CD4-positive, alpha-beta T cell treated with Interleukin-6 at 100 ng/mL for 8 hours (primary cell): Measurements from ENCODE around the gene DLX3.

ENCODE experiments used
- DNase-seq: peaks from one replicate; pipeline ENCODE4 v3.0.0-alpha.2; 2020; ENCODE audit warnings: mixed read lengths, low spot score

DLX3 gene

DNA sequence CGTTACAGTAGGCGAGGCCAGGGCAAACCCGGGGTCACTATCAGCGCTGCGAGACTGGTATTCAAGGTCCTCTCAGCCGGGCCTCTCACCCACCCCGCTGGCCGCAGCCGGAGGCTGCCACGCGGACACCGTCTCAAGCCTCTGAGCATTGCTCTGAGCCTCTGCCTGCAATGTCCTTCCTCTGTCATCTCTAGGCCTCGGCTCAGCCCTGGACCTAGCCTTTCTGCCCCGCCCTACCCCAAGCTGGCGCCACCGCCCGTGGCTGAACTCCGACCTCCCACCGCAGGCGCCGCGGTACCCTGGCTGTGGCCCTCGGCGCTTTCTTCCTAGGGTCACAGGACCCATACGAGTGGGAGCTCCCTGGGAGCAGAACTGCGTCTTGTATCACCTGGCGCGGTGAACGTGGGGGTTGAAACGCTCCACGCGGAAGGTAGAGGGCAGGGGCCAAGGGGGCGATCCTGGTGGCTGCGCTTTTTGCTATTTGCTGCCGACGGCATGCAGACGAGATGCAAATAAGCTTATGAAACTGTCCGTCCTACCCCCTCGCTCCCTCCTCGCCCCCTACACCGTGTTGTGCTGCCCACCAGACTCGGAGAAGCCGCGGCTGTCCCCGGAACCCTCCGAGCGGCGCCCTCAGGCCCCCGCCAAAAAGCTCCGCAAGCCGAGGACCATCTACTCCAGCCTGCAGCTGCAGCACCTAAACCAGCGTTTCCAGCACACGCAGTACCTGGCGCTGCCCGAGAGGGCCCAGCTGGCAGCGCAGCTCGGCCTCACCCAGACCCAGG lies 22.3 kb downstream of the DLX3 start:
- DNase-seq = no peak

DNA sequence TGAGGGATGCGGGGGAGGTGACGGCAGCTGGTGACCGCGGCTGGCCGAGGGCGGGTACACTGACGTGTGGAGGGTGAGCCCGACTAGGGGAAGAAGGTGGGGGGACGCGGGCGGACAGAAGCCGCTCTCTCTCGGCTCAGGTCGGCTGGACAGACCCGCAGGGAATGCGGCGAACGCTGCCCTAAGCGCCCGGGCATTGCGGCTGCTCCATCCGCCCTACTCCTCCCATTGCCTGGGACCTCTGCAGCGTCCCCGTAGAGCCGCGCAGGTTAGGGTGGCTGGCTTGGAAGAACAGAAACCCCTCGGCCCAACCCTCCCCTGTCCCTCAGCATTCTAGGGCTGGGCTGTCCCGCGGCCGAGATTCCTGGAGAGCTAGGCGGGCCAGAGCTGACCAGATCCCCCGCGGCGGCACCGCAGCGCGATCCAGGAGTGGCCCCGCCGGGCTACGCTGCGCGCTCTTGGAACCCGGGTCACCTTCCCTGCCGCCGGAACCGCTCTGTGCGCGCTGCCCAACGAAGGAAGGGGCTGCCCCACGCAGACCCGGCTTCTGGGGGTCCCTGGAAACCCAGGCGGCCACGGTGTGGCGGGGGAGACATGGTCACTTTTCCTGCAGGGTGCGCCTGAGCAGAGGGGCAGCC lies 23.1 kb downstream of the DLX3 start:
- DNase-seq = no peak

DNA sequence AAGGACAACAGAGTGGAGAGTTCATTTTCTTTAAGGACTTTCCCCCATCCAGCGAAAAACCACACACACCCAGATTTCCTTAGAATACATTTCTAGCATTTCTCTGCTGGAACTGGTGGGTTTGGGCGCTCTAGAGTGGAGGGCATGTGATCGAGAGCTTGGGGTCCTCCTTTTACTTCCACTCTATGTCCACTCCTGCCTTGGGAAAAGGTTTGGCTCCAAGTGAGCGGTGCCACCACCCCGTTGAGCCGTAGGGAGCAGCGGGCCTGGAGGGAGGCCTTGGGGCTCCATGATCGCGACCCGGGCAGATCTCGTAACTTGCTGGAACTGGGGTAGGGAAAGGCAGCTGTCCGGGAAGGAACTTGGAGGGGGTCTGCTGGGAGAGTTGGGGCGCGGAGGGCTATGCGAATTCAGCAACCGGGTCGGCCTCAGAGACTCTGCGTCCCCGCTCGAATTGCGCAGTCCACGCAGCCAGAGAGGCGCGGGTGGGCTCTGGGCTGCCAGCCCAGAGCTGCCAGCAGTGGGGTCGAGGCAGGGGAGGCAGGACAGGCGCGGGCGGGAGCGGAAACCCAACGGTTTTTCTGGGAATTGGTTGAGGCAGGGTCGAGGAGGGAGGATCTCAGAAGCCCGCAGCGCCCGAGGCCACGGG lies 23.7 kb downstream of the DLX3 start:
- no peak for DNase-seq

DNA sequence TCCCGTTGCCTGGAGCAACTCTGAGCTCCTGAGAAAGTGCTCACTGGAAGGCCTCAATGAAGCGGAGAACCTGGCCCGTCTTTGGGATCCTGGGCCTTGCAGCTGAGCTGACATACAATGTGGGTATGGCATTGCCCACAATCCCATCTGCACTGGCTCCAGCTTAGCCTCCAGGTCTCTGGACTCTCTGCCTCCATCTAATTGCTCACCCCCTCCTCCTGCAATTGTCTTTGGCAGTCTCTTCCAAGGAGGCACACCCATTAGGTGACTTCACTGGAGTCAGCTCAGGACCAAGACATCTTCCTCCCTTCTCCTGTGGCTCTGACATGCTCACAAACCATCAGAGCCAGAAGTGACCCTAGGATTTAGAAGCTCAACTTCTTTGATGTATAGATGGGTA lies 24.5 kb downstream of the DLX3 start:
- DNase-seq = no peak

DNA sequence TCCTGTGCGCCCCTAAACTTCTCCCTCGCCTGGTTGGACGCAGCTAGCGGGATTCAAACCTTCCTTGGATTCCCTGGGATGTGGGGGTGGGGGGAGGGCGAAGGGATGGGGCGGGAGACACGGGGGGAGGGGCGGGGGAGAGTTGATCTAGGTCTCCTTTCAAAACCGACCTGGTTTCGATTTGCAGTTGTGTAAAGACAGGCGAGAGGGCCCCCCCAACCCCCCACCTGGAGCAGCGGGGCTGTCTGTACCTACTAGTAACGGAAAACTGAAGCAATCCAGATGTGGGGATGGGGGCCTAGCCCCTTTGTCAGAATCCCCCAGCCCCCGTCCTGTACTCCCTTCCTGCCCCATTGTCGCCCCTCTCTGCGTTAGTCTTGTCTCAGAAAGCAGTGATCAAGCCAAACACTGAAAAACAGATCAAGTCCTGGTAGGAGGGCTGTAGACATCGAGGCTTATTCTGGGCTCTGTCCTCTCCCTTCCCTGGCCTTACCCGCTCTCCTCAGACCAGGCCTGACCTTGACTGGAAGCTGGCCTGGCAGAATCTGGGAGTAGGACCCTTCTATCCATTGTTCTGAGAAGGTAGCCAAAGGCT lies 25.1 kb downstream of the DLX3 start:
- no peak for DNase-seq

DNA sequence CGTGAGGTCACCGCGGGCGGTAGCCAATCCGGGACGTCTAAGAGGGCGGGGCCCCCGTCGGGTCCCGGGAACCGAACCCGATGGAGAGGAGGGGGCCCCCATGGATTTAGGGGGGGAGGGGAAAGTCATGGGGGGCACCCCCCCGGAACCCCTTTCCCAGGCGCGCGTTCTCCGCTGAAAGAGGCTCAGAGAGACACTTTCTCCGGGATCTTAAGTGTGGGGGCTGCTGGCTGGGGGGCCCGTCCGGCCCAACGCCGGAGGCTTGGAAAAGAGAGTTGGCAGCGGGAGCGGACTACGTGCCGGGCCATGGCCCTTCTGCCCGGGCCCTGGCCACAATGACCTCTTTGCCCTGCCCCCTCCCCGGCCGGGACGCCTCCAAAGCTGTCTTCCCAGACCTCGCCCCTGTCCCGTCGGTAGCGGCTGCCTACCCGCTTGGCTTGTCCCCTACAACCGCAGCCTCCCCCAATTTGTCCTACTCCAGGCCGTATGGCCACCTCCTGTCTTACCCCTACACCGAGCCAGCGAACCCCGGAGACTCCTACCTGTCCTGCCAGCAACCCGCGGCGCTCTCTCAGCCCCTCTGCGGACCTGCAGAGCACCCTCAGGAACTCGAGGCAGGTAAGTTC lies 25.8 kb downstream of the DLX3 start, which contains the start of gene DLX4:
Gene DLX4, plus strand, starts transcription at position 57 of the 626 bp plus-strand sequence. Its CDS starts 279 bp downstream, at position 336.
- DNase-seq = no peak

DNA sequence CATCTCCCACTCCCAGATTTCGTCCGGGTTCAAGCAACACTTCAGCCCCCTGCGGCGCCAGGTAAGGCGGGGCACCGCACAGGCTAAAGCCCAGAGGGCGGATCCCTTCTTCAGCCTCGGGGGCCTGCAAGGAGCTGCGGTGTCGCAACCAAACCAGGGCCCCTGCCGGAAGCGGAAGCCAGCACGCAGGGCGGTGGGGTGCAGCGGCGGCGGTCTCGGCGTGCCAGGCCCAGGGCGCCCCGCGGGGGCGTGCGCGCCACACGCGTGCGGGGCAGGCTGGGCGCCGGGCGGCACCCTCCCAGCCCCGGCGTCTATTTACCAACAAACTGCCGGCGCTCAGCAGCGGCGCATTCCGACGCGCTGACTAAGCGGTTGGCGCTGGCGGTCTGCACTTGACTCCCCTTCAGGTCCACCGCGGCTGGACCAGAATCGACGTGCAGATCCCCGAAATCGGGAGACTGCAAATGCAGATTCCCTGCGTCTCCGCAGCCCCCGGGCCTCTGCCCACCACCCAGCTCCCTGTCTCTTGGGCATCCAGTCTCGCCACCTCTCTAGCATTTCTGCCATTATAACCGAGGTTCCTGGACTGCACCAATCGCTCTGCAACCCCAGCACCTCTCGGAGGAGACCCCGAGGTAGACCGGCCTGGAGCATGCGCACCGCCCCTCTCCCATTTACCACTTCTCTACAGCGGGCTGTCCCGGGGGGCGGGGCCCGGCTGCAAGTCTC lies 26.5 kb downstream of the DLX3 start:
- DNase-seq = peak; percentile 58

DNA sequence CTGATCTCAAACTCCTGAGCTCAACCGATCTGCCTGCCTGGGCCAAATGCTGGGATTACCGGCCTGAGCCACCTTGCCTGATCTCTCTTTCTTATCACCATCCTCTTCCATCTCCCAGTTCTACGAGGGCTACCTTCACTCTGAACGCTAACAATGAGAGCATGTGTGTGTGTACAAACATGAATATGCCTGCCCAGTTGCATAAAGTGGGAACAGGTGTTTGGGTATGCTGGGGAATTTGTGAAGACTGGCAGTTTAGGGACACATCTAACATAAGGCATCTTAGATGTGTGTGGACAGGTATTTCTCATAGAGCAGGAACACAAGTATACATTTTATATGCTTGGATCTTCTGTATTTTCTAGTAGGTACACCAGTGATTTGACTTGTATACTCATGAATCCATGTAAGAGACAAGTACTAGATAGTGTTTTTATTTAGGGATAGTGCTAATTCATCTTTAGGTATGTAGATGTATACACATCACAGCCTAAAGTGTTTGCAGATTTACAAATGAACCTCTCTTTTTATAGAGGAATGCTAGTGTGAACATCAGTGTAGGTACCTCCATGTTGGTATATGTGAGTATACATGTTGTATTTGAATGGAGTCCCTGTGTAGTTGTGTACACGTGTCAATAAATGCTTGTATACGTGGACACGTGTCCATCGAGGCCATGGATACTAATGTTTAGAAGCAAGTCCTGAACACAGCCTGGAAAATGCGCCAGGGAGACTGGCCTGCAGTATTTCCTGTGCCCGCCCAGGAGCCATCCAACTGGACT lies 27.2 kb downstream of the DLX3 start:
- DNase-seq = no peak

DNA sequence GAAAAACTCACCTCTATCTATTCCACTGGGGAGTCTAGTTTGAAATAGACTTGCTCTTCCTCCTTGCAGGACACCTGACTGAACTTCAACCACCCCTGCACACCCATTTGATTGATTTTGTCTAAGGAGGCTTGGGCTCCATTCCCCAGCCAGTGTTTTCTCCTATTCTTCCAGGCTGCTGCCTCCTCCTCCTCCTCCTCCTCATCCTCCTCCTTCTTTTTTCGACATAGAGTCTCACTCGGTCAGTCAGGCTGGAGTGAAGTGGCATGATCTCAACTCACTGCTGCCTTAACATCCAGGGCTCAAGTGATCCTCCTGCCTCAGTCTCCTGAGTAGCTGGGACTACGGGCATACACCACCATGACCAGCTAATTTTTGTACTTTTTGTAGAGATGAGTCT lies 27.8 kb downstream of the DLX3 start:
- no peak for DNase-seq

DNA sequence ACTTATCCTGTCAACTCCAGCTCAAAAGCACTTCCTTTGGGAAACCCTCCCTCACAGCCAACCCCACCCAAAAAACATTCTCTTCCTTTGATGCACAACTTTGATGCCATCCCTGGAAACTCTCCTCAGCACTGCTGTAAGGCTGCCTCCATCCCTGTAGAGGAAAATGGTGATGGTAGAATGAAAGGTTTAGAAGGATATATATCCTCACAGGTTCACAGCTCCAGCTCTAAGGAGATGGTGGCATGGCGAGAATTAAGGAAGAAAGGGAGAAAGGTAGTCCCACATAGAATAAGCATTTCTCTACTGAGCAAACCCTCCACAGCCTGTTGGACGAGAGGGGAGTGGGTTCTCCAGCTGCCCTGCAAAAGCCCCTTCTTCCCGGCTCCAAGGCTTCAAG lies 28.3 kb downstream of the DLX3 start:
- no peak for DNase-seq

DNA sequence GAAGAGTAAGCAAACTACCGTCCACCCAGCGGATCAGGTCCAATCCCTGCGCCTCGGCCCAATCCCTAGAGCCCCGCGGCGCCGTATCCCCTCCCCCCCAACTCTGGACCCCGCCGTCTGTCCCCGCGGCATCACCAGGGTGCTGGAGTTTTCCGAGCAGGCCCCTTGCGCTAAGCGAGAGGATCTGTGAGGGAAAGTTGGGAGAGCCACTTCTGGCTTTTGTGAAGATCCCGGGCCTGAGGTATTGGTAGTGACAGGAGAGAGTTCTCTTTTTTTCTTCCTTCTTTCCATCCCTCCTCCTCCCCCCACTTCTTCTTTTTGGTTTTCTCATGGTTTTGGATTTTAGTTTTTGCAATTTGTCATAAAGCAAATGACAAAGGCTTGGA lies 29.5 kb downstream of the DLX3 start:
- no peak for DNase-seq

DNA sequence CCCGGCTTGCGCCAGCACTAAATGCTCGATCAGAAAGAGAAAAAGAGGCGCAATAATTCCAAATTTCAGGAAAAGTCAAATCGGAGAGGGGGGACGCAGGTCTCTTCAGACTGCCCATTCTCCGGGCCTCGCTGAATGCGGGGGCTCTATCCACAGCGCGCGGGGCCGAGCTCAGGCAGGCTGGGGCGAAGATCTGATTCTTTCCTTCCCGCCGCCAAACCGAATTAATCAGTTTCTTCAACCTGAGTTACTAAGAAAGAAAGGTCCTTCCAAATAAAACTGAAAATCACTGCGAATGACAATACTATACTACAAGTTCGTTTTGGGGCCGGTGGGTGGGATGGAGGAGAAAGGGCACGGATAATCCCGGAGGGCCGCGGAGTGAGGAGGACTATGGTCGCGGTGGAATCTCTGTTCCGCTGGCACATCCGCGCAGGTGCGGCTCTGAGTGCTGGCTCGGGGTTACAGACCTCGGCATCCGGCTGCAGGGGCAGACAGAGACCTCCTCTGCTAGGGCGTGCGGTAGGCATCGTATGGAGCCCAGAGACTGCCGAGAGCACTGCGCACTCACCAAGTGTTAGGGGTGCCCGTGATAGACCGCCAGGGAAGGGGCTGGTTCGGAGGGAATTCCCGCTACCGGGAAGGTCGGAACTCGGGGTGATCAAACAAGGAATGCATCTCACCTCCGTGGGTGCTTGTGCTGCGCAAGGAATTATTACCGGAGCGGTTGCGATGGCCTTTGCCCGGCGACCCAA lies 30.1 kb downstream of the DLX3 start:
- no peak for DNase-seq

DNA sequence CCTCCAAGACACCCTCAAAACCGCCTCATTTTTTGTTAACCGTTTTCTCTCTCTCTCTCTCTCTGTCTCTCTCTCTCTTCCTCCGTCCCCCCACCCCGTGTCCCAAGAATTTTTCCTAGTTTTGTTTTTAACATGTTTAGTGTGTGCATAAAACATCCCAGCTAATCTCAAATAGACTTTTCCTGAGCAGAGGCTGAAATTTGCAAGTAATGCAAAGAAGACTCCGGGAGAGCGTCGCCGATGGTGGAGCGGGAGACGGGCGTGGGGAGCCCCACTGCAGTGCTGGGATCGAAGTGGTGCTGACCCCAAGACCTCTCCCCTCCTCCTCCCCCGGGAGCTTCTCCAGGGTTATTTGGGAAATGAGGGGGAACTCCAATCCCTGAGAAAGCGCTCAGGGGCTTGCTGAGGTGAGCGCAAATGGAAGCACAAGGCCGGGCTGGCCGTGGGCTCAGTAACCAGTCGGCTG lies 30.7 kb downstream of the DLX3 start:
- no peak for DNase-seq

DNA sequence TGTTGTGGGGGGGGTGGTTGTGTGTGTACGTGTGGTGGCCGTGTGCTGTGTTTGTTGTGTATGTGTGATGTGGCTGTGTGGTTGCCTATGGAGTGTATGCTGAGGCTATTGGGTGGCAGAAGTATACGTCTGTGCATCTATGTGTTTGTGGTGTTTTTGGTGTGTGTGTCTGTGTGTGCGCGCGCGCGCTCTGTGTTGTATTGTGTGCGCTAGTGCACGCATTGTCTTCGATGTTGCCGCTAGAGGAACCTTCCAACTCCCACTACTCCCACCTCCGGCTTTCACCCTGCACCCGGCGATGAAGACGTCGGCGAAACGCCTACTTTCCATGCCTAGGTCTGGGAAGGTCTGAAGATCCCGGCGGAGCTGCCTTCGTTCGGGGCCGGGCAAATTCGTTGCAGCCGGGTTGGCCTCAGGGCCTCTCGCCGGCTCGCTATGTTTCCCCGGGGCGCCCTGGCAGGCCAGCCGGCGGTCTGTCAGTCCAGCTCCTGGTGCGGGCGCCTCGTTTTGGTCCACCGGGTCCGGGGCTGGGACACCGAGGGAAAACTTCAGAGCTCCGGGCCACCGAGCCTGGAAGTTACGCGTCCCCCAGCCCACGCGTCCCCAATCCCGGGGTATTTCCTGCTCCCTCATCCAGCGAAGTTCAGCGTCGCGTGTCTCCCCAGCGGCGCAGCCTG lies 31.3 kb downstream of the DLX3 start:
- DNase-seq = no peak

DNA sequence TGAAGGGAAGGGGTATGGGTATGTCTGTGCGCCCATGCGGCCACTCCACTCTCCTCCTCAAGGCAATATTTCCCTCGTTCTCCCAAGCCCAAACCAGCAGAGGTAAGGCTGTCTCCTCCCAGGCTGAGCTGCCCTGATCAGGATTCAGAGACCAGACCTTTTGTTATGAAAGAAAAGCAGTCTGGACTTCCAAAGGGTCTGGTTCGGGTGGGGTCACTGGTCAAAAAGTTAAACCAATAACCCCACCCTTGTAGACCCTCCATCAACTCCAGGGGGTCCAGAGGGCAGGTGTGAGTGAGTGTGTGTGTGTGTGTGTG lies 31.8 kb downstream of the DLX3 start:
- no peak for DNase-seq

DNA sequence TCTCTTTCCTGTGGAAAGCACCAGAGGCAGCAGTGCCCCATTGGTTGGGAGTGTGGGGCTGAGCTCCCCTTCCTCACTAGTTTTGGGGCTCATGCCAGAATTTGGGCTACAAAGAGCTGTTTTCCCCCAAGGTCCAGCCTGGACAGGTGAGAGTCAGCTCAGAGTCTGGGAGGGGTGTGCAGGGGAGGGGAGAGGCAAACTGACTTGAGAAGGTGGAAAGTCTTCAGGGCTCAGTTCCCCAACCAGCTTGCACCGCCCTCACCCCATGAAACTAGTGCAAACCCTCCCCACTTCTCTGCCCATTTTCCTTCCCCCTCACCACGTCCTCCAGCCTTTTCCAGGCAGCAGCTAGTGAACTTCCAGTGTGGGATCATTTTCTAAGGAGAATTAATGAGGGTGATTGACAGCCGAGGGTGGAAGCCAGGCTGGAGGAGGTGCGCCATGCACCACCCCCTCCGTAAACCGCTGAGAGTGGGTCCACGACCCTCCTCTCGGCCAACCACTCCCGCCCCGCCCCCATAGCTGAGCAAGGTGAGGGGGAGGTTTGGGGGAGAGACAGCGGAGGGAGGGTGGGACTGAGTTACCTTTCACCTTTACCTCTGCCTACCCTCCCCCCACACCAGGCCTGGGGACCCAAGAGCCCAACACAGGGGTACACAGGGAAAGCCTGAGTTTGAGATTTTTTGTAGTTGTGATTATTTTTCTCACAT lies 32.3 kb downstream of the DLX3 start:
- DNase-seq = no peak

DNA sequence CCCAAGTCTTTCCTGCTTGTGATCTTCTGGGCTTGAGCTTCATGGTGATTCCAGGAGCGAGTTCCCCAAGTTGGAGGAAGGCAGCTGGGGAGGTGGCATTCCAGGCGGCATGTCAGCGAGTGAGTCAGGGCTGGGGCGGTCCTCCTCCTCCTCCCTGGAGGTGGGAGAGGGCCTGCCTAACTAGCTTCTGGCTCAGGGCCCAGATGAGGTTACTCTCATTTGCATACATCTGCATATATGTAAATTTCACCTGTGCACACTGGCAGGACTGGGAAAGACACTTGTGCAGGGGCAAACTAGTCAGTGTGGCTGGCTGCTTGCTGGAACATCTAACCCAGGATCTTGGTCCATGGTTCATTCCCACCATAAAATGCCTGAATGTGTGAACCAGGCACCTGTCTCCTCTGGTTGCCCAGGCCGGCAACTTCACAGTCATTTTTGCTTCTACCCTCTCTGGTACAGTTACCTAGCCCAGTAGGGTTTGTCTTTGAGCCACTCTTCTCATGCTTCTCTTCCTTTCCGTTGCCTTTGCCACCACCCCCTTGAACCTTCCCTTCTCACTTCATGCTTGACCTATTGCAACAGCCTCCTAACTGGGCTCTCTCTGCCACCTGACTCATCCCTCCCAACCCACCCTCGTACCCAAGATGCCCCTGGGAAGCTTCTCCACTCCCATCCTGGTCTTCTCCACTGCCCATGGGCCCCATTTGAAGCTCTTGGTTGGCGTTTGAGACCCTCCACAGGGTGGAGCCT lies 35.7 kb downstream of the DLX3 start:
- no peak for DNase-seq

DNA sequence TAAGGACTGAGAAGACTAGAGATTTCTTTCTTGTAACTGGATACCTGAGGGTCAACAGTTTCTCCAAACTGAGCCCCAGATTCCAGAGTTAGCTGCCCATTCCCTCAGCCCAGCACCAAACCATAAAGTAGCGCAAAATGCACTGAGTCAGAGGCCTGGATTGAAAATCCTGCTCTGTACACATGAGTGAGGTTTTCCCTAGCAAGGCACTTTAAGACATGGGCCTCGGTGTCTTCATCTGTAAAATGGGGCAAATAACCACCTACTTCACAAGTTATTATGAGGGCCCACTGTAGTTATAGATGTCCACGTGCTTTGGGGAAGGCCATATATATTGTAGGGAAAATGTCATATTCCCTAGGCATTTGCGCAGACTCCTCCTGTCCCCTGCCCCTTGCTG lies 36.3 kb downstream of the DLX3 start:
- DNase-seq = no peak
